ENCODE data around the gene LYRM2. TPM values are rescaled to one million over a fixed set of nuclear protein-coding genes. Genes with fewer than 3 reads are reported as not detected.
A peak's percentile ranks its signal among the peaks of the same experiment; 100 is the strongest.

The LYRM2 gene
- total and polyA plus RNA-seq, 9 of the 15 experiments (the other 6 are each of a cell fraction or from before 2014, with no cell fraction given), result 13.9 to 115 (median 42.9) TPM

DNA sequence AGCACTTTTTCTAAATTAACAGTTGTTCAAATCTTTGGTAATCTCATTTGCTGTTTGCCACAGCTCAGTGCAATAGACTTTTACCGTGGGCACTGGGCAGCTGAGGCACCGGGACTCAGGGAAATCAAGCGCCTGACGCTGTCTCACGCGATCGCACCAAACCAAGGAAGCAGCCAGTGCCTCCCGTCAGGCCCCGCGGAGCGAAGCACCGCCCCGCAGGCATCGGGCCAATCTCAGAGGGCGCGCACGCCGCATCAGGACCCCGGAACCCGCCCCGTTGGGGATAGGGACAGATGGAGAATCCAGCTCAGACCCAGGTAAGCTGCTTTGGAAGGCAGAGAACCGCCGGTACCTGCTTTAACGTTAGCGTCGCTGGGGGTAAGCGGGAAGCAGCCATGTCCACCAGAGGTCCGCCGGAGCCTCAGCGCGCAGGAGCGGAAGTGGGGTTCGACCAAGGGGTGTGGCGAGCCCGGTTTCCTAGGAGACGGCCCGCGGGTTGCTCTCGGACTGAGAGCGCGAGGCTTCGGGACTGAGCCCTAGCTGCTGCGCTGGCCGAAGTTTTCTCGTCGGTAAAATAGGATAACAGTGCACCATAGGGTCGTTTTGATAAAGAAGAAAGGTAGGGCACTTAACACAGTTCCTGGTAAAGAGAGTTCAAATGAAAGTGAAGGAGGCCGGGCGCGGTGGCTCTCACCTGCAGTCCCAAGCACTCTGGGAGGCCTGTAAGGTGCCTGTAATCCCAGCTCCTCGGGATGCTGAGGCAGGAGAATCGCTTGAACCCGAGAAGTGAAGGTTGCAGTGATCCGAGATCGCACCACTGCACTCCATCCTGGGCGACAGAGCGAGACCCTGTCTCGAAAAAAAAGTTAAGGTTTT, at the start of gene LYRM2 (continued):
- no peak for TF ChIP-seq ZNF511 (CRISPR knock-in tag; IDR thresholded peaks at IDR 0.05)
- no peak for TF ChIP-seq HNRNPH1 (optimal IDR thresholded peaks at IDR 0.05; ENCODE audit: low read depth, low read length)
- no peak for TF ChIP-seq NR0B1 (IDR thresholded peaks at IDR 0.05; ENCODE audit: partially characterized antibody)
- TF ChIP-seq KLF16 (IDR thresholded peaks at IDR 0.05), result no peak
- TF ChIP-seq, protein P1, sequence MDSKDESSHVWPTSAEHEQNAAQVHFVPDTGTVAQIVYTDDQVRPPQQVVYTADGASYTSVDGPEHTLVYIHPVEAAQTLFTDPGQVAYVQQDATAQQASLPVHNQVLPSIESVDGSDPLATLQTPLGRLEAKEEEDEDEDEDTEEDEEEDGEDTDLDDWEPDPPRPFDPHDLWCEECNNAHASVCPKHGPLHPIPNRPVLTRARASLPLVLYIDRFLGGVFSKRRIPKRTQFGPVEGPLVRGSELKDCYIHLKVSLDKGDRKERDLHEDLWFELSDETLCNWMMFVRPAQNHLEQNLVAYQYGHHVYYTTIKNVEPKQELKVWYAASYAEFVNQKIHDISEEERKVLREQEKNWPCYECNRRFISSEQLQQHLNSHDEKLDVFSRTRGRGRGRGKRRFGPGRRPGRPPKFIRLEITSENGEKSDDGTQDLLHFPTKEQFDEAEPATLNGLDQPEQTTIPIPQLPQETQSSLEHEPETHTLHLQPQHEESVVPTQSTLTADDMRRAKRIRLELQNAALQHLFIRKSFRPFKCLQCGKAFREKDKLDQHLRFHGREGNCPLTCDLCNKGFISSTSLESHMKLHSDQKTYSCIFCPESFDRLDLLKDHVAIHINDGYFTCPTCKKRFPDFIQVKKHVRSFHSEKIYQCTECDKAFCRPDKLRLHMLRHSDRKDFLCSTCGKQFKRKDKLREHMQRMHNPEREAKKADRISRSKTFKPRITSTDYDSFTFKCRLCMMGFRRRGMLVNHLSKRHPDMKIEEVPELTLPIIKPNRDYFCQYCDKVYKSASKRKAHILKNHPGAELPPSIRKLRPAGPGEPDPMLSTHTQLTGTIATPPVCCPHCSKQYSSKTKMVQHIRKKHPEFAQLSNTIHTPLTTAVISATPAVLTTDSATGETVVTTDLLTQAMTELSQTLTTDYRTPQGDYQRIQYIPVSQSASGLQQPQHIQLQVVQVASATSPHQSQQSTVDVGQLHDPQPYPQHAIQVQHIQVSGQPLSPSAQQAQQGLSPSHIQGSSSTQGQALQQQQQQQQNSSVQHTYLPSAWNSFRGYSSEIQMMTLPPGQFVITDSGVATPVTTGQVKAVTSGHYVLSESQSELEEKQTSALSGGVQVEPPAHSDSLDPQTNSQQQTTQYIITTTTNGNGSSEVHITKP (IDR thresholded peaks at IDR 0.05; ENCODE audit: partially characterized antibody), result no peak
- TF ChIP-seq POLR2AphosphoS5 (IDR thresholded peaks at IDR 0.05; ENCODE audit: control insufficient read depth, insufficient read depth, low read depth, low read length), result peak; percentile 79
- peak; percentile 40; the same call in 1 of the 2 replicates for TF ChIP-seq CREB1 (IDR thresholded peaks at IDR 0.05)
- TF ChIP-seq CREB1 (CRISPR knock-in tag; IDR thresholded peaks at IDR 0.05), result no peak
- peak in 1 of 2 experiments; percentile 59; a peak in 1 of 4 replicates for TF ChIP-seq SRF (CRISPR knock-in tag; IDR thresholded peaks at IDR 0.05)
- TF ChIP-seq, protein P2, sequence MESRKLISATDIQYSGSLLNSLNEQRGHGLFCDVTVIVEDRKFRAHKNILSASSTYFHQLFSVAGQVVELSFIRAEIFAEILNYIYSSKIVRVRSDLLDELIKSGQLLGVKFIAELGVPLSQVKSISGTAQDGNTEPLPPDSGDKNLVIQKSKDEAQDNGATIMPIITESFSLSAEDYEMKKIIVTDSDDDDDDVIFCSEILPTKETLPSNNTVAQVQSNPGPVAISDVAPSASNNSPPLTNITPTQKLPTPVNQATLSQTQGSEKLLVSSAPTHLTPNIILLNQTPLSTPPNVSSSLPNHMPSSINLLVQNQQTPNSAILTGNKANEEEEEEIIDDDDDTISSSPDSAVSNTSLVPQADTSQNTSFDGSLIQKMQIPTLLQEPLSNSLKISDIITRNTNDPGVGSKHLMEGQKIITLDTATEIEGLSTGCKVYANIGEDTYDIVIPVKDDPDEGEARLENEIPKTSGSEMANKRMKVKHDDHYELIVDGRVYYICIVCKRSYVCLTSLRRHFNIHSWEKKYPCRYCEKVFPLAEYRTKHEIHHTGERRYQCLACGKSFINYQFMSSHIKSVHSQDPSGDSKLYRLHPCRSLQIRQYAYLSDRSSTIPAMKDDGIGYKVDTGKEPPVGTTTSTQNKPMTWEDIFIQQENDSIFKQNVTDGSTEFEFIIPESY (CRISPR knock-in tag; IDR thresholded peaks at IDR 0.05), result no peak
- peak; percentile 43; the same call in 1 of the 2 replicates for TF ChIP-seq ZBTB9 (CRISPR knock-in tag; IDR thresholded peaks at IDR 0.05)
- TF ChIP-seq CXXC5 (CRISPR knock-in tag; IDR thresholded peaks at IDR 0.05), result peak; percentile 75
- TF ChIP-seq ZNF507 (tag; conservative IDR thresholded peaks at IDR 0.05), result no peak
- peak; percentile 54 for TF ChIP-seq PHF20 (IDR thresholded peaks at IDR 0.05; ENCODE audit: partially characterized antibody)
- no peak for TF ChIP-seq ETV1 (tag; conservative IDR thresholded peaks at IDR 0.05; ENCODE audit: low read depth)

Data from K562 (cell line).